Mesenchymal stem cell (in vitro differentiated cells and primary cell): ENCODE measurements around the gene OR4F15.

Experiments used
- DNase-seq: peaks from one replicate; pipeline ENCODE4 v3.0.0-alpha.2; 2013
- H2AFZ ChIP-seq: one replicate; pipeline ENCODE4 v1.6.1; 2013; ENCODE audit warnings: low read depth, mild to moderate bottlenecking, control low read depth, inconsistent platforms, low read length, moderate library complexity
- H2AK5ac ChIP-seq: 2 replicates; pipeline ENCODE4 v1.6.1; 2013; ENCODE audit warnings: low read length, moderate library complexity, mild to moderate bottlenecking, inconsistent platforms; ENCODE audit not compliant: severe bottlenecking
- H2BK120ac ChIP-seq: one replicate; pipeline ENCODE4 v1.6.1; 2013; ENCODE audit warnings: low read depth, mild to moderate bottlenecking, inconsistent platforms, low read length, moderate library complexity
- H2BK12ac ChIP-seq, 2 experiments: one replicate each; pipeline ENCODE4 v1.6.1; 2013; ENCODE audit warnings: inconsistent platforms in 2 of 2, low read length in 2 of 2, mild to moderate bottlenecking in 2 of 2, moderate library complexity in 2 of 2, control low read depth in 1 of 2
- H2BK15ac ChIP-seq: one replicate; pipeline ENCODE4 v1.6.1; 2013; ENCODE audit warnings: mild to moderate bottlenecking, low read depth, inconsistent platforms; ENCODE audit not compliant: poor library complexity, severe bottlenecking
- H2BK5ac ChIP-seq: 2 replicates; pipeline ENCODE4 v1.6.1; 2013; ENCODE audit warnings: low read depth, mild to moderate bottlenecking, low read length, control low read depth, inconsistent platforms; ENCODE audit not compliant: poor library complexity, severe bottlenecking
- H3K14ac ChIP-seq, 2 experiments: one replicate each; pipeline ENCODE4 v1.6.1; 2013; ENCODE audit warnings: inconsistent platforms in 2 of 2, low read length in 2 of 2, control low read depth in 1 of 2, mild to moderate bottlenecking in 1 of 2, moderate library complexity in 1 of 2
- H3K18ac ChIP-seq, 2 experiments: one replicate each; pipeline ENCODE4 v1.6.1; 2013; ENCODE audit warnings: inconsistent platforms in 2 of 2, low read length in 2 of 2, control low read depth in 1 of 2, low read depth in 1 of 2, mild to moderate bottlenecking in 1 of 2
- H3K23ac ChIP-seq, 2 experiments: one replicate each; pipeline ENCODE4 v1.6.1; 2013; ENCODE audit warnings: inconsistent platforms in 2 of 2, low read length in 2 of 2, mild to moderate bottlenecking in 2 of 2, moderate library complexity in 2 of 2, control low read depth in 1 of 2
- H3K27ac ChIP-seq: 2 replicates; pipeline ENCODE4 v1.5.1; 2013; ENCODE audit warnings: mild to moderate bottlenecking, moderate library complexity, low read length, control low read depth, inconsistent platforms; ENCODE audit not compliant: poor library complexity, severe bottlenecking
- H3K27me3 ChIP-seq, 2 experiments: 2 replicates each; pipeline versions ENCODE4 v1.6.1 to v1.7.0; 2013; ENCODE audit warnings: low read length in 2 of 2, mild to moderate bottlenecking in 2 of 2, moderate library complexity in 2 of 2, control low read depth in 1 of 2, inconsistent platforms in 1 of 2; ENCODE audit not compliant: control insufficient read depth in 1 of 2, insufficient read depth in 1 of 2
- H3K36me3 ChIP-seq, 2 experiments: 2 replicates each; pipeline versions ENCODE4 v1.6.1 to v1.7.0; 2013; ENCODE audit warnings: low read length in 2 of 2, control low read depth in 1 of 2, inconsistent platforms in 1 of 2, low read depth in 1 of 2, mild to moderate bottlenecking in 1 of 2; ENCODE audit not compliant: insufficient read depth in 2 of 2, control insufficient read depth in 1 of 2
- H3K4ac ChIP-seq, 2 experiments: one replicate each; pipeline ENCODE4 v1.6.1; 2013; ENCODE audit warnings: inconsistent platforms in 2 of 2, low read length in 2 of 2, mild to moderate bottlenecking in 2 of 2, moderate library complexity in 2 of 2, control low read depth in 1 of 2, low read depth in 1 of 2
- H3K4me1 ChIP-seq: 2 replicates; pipeline ENCODE4 v1.6.1; 2013; ENCODE audit warnings: low read depth, low read length, control low read depth; ENCODE audit not compliant: control insufficient read depth, insufficient read depth
- H3K4me2 ChIP-seq: 2 replicates; pipeline ENCODE4 v1.6.1; 2013; ENCODE audit warnings: low read length, mild to moderate bottlenecking, inconsistent platforms; ENCODE audit not compliant: poor library complexity, severe bottlenecking
- H3K4me3 ChIP-seq, 2 experiments: 2 replicates each; pipeline versions ENCODE4 v1.5.1 to v1.7.0; 2013; ENCODE audit warnings: low read length in 2 of 2, mild to moderate bottlenecking in 2 of 2, control low read depth in 1 of 2, low read depth in 1 of 2; ENCODE audit not compliant: insufficient read depth in 1 of 2
- H3K79me1 ChIP-seq: replicated peaks from 2 replicates; pipeline ENCODE4 v1.6.1; 2013; ENCODE audit warnings: mild to moderate bottlenecking, control low read depth, low read length, inconsistent platforms; ENCODE audit not compliant: poor library complexity, severe bottlenecking
- H3K9ac ChIP-seq: 2 replicates; pipeline ENCODE4 v1.7.0; 2013; ENCODE audit warnings: mild to moderate bottlenecking, low read length, moderate library complexity
- H3K9me3 ChIP-seq: 2 replicates; pipeline ENCODE4 v1.7.0; 2013; ENCODE audit warnings: mild to moderate bottlenecking, low read length; ENCODE audit not compliant: control insufficient read depth
- H4K8ac ChIP-seq: one replicate; pipeline ENCODE4 v1.6.1; 2013; ENCODE audit warnings: inconsistent platforms, mild to moderate bottlenecking, low read length, moderate library complexity
- H4K91ac ChIP-seq: one replicate; pipeline ENCODE4 v1.6.1; 2013; ENCODE audit warnings: mild to moderate bottlenecking, low read length, inconsistent platforms
- WGBS: methylation state at CpG from one replicate; pipeline ENCODE4 v1.1.7; 2013; ENCODE audit warnings: mixed read lengths; 5-methylcytosine and 5-hydroxymethylcytosine counted together

OR4F15 gene

DNA sequence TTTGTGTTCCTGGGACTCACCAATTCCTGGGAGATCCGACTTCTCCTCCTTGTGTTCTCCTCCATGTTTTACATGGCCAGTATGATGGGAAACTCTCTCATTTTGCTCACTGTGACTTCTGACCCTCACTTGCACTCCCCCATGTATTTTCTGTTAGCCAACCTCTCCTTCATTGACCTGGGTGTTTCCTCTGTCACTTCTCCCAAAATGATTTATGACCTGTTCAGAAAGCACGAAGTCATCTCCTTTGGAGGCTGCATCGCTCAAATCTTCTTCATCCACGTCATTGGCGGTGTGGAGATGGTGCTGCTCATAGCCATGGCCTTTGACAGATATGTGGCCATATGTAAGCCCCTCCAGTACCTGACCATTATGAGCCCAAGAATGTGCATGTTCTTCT is 16.8 kb downstream of the OR4F15 start:
- Histone ChIP-seq H3K18ac (no peak overlapping the region), H2BK12ac (no peak overlapping the region), H3K4me2 (no peak overlapping the region), H2BK15ac (no peak overlapping the region), H2BK5ac (no peak overlapping the region), H3K23ac (no peak overlapping the region), H3K4me1 (no peaks in the 10 kb centered on the region), H4K8ac (no peak overlapping the region), H3K4ac (no peak overlapping the region), H3K79me1 (peaks cover 5% of the 10 kb centered on the region), H3K27me3 (peaks cover 0 to 4% of the 10 kb centered on the region in 2 experiments), H4K91ac (no peak overlapping the region), H2BK120ac (no peak overlapping the region), H3K27ac (no peak overlapping the region), H2AFZ (no peak overlapping the region), H3K9ac (no peak overlapping the region), H3K14ac (no peak overlapping the region), H3K36me3 (peaks cover 0 to 3% of the 10 kb centered on the region in 2 experiments), H3K4me3 (no peak overlapping the region), H2AK5ac (no peak overlapping the region), H3K9me3 (no peaks in the 10 kb centered on the region)
- no peak for DNase-seq
- 71% methylated on average over 5 of the region's 5 CpGs for WGBS

DNA sequence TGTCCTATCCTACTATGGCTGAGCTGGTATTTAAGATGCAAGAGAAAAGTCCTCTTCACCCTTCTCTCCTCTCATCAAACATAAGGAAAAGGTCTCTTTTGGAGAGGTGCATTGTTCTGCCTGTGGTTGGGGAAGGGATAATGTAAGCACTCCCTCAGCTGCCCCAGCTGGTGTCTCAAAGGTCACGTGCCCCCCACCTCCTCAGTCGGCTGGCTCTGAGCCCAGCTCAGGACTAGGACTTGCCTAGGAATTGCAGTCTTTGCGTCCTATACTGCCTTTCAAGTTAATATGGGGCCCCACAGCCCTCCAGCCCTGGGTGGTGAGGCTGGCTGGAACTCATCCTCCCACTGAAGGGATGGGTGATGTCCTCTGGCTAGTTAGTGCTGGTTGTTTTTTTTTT is 29.7 kb downstream of the OR4F15 start:
- no peak overlapping the region for H3K27ac ChIP-seq
- no peak for DNase-seq
- H3K18ac ChIP-seq, result no peak overlapping the region
- H3K4me1 ChIP-seq, result no peaks in the 10 kb centered on the region
- H3K4ac ChIP-seq, result no peak overlapping the region
- H4K91ac ChIP-seq, result no peak overlapping the region
- H2BK5ac ChIP-seq, result no peak overlapping the region
- H3K79me1 ChIP-seq, result peaks cover 10% of the 10 kb centered on the region
- H3K23ac ChIP-seq, result no peak overlapping the region
- H3K9me3 ChIP-seq, result peaks cover 5% of the 10 kb centered on the region
- 55% methylated on average over 3 of the region's 3 CpGs for WGBS
- no peak overlapping the region for H2AFZ ChIP-seq
- no peak overlapping the region for H2BK120ac ChIP-seq
- H3K4me3 ChIP-seq, result no peak overlapping the region
- no peaks in the 10 kb centered on the region for H3K27me3 ChIP-seq
- peaks cover 0 to 4% of the 10 kb centered on the region in 2 experiments for H3K36me3 ChIP-seq
- no peak overlapping the region for H3K14ac ChIP-seq
- no peak overlapping the region for H2BK15ac ChIP-seq
- no peak overlapping the region for H3K9ac ChIP-seq
- no peak overlapping the region for H3K4me2 ChIP-seq
- H2AK5ac ChIP-seq, result no peak overlapping the region
- H4K8ac ChIP-seq, result peak overlapping the region; percentile 41
- no peak overlapping the region for H2BK12ac ChIP-seq

DNA sequence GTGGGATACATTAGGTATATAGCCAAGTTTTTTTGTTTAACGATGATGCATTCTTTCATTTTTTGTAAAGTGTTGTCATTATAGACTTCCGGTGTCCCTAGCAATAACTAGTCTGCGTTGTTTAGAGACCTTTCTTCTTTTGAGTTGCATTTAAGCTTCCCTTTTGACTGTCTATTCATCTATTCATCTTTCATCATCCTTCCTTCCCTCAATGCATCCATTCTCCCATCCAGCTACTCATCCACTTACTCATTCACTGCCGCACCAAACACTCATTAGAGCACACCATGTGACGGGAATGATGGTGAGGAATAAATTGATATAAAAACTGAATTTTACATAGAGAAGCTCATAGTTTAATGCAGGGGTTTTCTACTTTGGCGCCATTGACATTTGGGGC is 32.9 kb downstream of the OR4F15 start:
- peaks cover 0 to 4% of the 10 kb centered on the region in 2 experiments for H3K36me3 ChIP-seq
- H2BK15ac ChIP-seq, result no peak overlapping the region
- no peak overlapping the region for H3K18ac ChIP-seq
- peaks cover 10% of the 10 kb centered on the region for H3K79me1 ChIP-seq
- DNase-seq, result no peak
- H3K23ac ChIP-seq, result no peak overlapping the region
- H4K91ac ChIP-seq, result no peak overlapping the region
- H3K9ac ChIP-seq, result no peak overlapping the region
- no peak overlapping the region for H2BK12ac ChIP-seq
- no peak overlapping the region for H2AK5ac ChIP-seq
- no peak overlapping the region for H3K4ac ChIP-seq
- H2BK5ac ChIP-seq, result no peak overlapping the region
- no peak overlapping the region for H2BK120ac ChIP-seq
- H4K8ac ChIP-seq, result no peak overlapping the region
- WGBS, result 54% methylated on average over 4 of the region's 6 CpGs
- no peak overlapping the region for H3K27ac ChIP-seq
- no peaks in the 10 kb centered on the region for H3K9me3 ChIP-seq
- no peak overlapping the region for H3K14ac ChIP-seq
- no peaks in the 10 kb centered on the region for H3K27me3 ChIP-seq
- H3K4me3 ChIP-seq, result no peak overlapping the region
- no peak overlapping the region for H2AFZ ChIP-seq
- no peaks in the 10 kb centered on the region for H3K4me1 ChIP-seq
- no peak overlapping the region for H3K4me2 ChIP-seq

- no peak overlapping the region for H4K8ac ChIP-seq
- H3K14ac ChIP-seq, result no peak overlapping the region
- H3K18ac ChIP-seq, result no peak overlapping the region
- no peak overlapping the region for H2BK5ac ChIP-seq
- H3K23ac ChIP-seq, result no peak overlapping the region
- no peaks in the 10 kb centered on the region for H3K79me1 ChIP-seq
- no peak overlapping the region for H3K9ac ChIP-seq
- H4K91ac ChIP-seq, result no peak overlapping the region
- H2BK15ac ChIP-seq, result no peak overlapping the region
- no peak overlapping the region for H3K4me3 ChIP-seq
- peaks cover 0 to 3% of the 10 kb centered on the region in 2 experiments for H3K27me3 ChIP-seq
- H3K27ac ChIP-seq, result no peak overlapping the region
- no peaks in the 10 kb centered on the region for H3K9me3 ChIP-seq
- no peak overlapping the region for H3K4ac ChIP-seq
- H2AFZ ChIP-seq, result no peak overlapping the region
- no peak overlapping the region for H2BK120ac ChIP-seq
- DNase-seq, result no peak
- WGBS, result 64% methylated on average over 1 of the region's 1 CpG
- no peak overlapping the region for H2AK5ac ChIP-seq
- no peaks in the 10 kb centered on the region for H3K4me1 ChIP-seq
- H3K4me2 ChIP-seq, result no peak overlapping the region
- no peaks in the 10 kb centered on the region for H3K36me3 ChIP-seq
- no peak overlapping the region for H2BK12ac ChIP-seq
These were observed 40.4 kb downstream of the OR4F15 start for GRCh38 chr15:101852356-101852755.
